IPS-15b (cell line): Measurements from ENCODE around the gene ZNF701.
"Not testable (repeated sequence)": the region's sequence is repeated elsewhere in the genome, so short reads cannot be mapped to it uniquely, and the experiment has no call there.

Source experiments
- H3K27me3 ChIP-seq: one replicate; pipeline ENCODE4 v1.6.1; 2013; ENCODE audit warnings: low read length; ENCODE audit not compliant: control insufficient read depth, insufficient read depth
- H3K36me3 ChIP-seq: one replicate; pipeline ENCODE4 v1.6.1; 2013; ENCODE audit warnings: low read length; ENCODE audit not compliant: control insufficient read depth, insufficient read depth
- H3K4me1 ChIP-seq: one replicate; pipeline ENCODE4 v1.6.1; 2013; ENCODE audit warnings: mild to moderate bottlenecking, low read length; ENCODE audit not compliant: control insufficient read depth, insufficient read depth
- H3K4me3 ChIP-seq: one replicate; pipeline ENCODE4 v1.5.1; 2013; ENCODE audit warnings: low read depth, low read length
- H3K9ac ChIP-seq: one replicate; pipeline ENCODE4 v1.6.1; 2013; ENCODE audit warnings: low read depth, mild to moderate bottlenecking, low read length
- H3K9me3 ChIP-seq: one replicate; pipeline ENCODE4 v1.6.1; 2013; ENCODE audit warnings: mild to moderate bottlenecking, low read length; ENCODE audit not compliant: control insufficient read depth, insufficient read depth

The ZNF701 gene

GRCh38 chr19:52570000-52570861, at the start of gene ZNF701:
TSS of gene ZNF701 (plus strand) at chr19:52570287. CDS start at chr19:52574148, 3,861 bp downstream.
- peaks cover 8% of the 10 kb centered on the region for H3K36me3 ChIP-seq
- peaks cover 11% of the 10 kb centered on the region for H3K4me1 ChIP-seq
- peak within 1 kb of the TSS; percentile 100 for H3K4me3 ChIP-seq
- H3K27me3 ChIP-seq, result no peaks in the 10 kb centered on the region
- H3K9ac ChIP-seq, result peak within 1 kb of the TSS; percentile 97
- no peaks in the 10 kb centered on the region for H3K9me3 ChIP-seq

- no peaks in the 10 kb centered on the region for H3K27me3 ChIP-seq
- no peaks in the 10 kb centered on the region for H3K36me3 ChIP-seq
- no peaks in the 10 kb centered on the region for H3K9me3 ChIP-seq
- no peak overlapping the region for H3K9ac ChIP-seq
- no peak overlapping the region for H3K4me3 ChIP-seq
- peaks cover 14% of the 10 kb centered on the region for H3K4me1 ChIP-seq
Measured at GRCh38 chr19:52522551-52522950, 47.5 kb upstream of the ZNF701 start.

- Histone ChIP-seq H3K9me3 (no peaks in the 10 kb centered on the region), H3K27me3 (no peaks in the 10 kb centered on the region), H3K4me1 (peaks cover 9% of the 10 kb centered on the region), H3K36me3 (no peaks in the 10 kb centered on the region), H3K4me3 (no peak overlapping the region), H3K9ac (no peak overlapping the region)
Measured at GRCh38 chr19:52524086-52524485, 46.0 kb upstream of the ZNF701 start.

- no peaks in the 10 kb centered on the region for H3K9me3 ChIP-seq
- H3K36me3 ChIP-seq, result no peaks in the 10 kb centered on the region
- H3K4me3 ChIP-seq, result peak within 1 kb of the TSS; percentile 96
- peak within 1 kb of the TSS; percentile 65 for H3K9ac ChIP-seq
- no peaks in the 10 kb centered on the region for H3K27me3 ChIP-seq
- peaks cover under 1% of the 10 kb centered on the region for H3K4me1 ChIP-seq
Measured at GRCh38 chr19:52527134-52527955, 42.7 kb upstream of the ZNF701 start, which contains the start of gene ZNF808. TSS of gene ZNF808 (plus strand) at chr19:52527668. CDS start at chr19:52543285, 15,617 bp downstream.

- H3K4me3 ChIP-seq, result peak overlapping the region; percentile 96
- H3K27me3 ChIP-seq, result no peaks in the 10 kb centered on the region
- H3K9me3 ChIP-seq, result no peaks in the 10 kb centered on the region
- no peaks in the 10 kb centered on the region for H3K36me3 ChIP-seq
- H3K9ac ChIP-seq, result peak overlapping the region; percentile 65
- no peaks in the 10 kb centered on the region for H3K4me1 ChIP-seq
Measured at GRCh38 chr19:52527956-52528351, 42.1 kb upstream of the ZNF701 start.

- Histone ChIP-seq H3K27me3 (no peaks in the 10 kb centered on the region), H3K9me3 (no peaks in the 10 kb centered on the region), H3K4me3 (no peak overlapping the region), H3K9ac (no peak overlapping the region), H3K4me1 (no peaks in the 10 kb centered on the region), H3K36me3 (no peaks in the 10 kb centered on the region)
Measured at GRCh38 chr19:52532480-52532879, 37.6 kb upstream of the ZNF701 start.

- H3K4me3 ChIP-seq, result no peak overlapping the region
- H3K27me3 ChIP-seq, result no peaks in the 10 kb centered on the region
- H3K9ac ChIP-seq, result no peak overlapping the region
- H3K36me3 ChIP-seq, result no peaks in the 10 kb centered on the region
- H3K9me3 ChIP-seq, result no peaks in the 10 kb centered on the region
- no peaks in the 10 kb centered on the region for H3K4me1 ChIP-seq
Measured at GRCh38 chr19:52533901-52534300, 36.2 kb upstream of the ZNF701 start.

- peak overlapping the region; percentile 62 for H3K4me3 ChIP-seq
- H3K36me3 ChIP-seq, H3K27me3 ChIP-seq, H3K4me1 ChIP-seq, H3K9ac ChIP-seq, H3K9me3 ChIP-seq: not testable (repeated sequence)
Measured at GRCh38 chr19:52535385-52535770, 34.7 kb upstream of the ZNF701 start.

- H3K4me3 ChIP-seq, result peak overlapping the region; percentile 93
- no peaks in the 10 kb centered on the region for H3K9me3 ChIP-seq
- no peaks in the 10 kb centered on the region for H3K27me3 ChIP-seq
- no peaks in the 10 kb centered on the region for H3K4me1 ChIP-seq
- no peaks in the 10 kb centered on the region for H3K36me3 ChIP-seq
- H3K9ac ChIP-seq, result no peak overlapping the region
Measured at GRCh38 chr19:52535771-52536447, 34.2 kb upstream of the ZNF701 start.

GRCh38 chr19:52536448-52536800, 33.7 kb upstream of the ZNF701 start:
- Histone ChIP-seq H3K4me3 (peak overlapping the region; percentile 93), H3K9ac (no peak overlapping the region), H3K36me3 (no peaks in the 10 kb centered on the region), H3K9me3 (no peaks in the 10 kb centered on the region), H3K27me3 (no peaks in the 10 kb centered on the region), H3K4me1 (no peaks in the 10 kb centered on the region)

- not testable (repeated sequence) for H3K36me3 ChIP-seq, H3K4me1 ChIP-seq, H3K9me3 ChIP-seq
Measured at GRCh38 chr19:52538815-52539214, 31.3 kb upstream of the ZNF701 start.

More at GRCh38 chr19:52538815-52539214, 31.3 kb upstream of the ZNF701 start:
- not testable (repeated sequence) for H3K9ac ChIP-seq, H3K4me3 ChIP-seq, H3K27me3 ChIP-seq
